Breast epithelium (tissue), 3 donors: ENCODE results near the gene OSBPL9.

Source experiments
- CTCF ChIP-seq, 3 donors: fragments of 450-650 bp; IDR thresholded peaks; one replicate each; pipeline ENCODE4 v1.5.1; 2016 to 2017; ENCODE audit warnings: antibody characterized with exemption in 3 of 3, mild to moderate bottlenecking in 3 of 3, moderate library complexity in 3 of 3
- POLR2AphosphoS5 ChIP-seq, 3 donors: sonication (generic); formaldehyde crosslinking; IDR thresholded peaks; one replicate each; pipeline ENCODE4 v1.6.1; 2017; ENCODE audit warnings: antibody characterized with exemption in 3 of 3

GRCh38 chr1:51689643-51690042 lies 72.8 kb downstream of the OSBPL9 start:
- no peak for TF ChIP-seq POLR2AphosphoS5 (IDR thresholded peaks at IDR 0.05)
- no peak for TF ChIP-seq CTCF (IDR thresholded peaks at IDR 0.05)
